Activated CD8-positive, alpha-beta memory T cell treated with anti-CD3 and anti-CD28 coated beads, Interleukin-2, amount 10 ng/mL, durations not matched to agents 7 days and 5 days (primary cell): ENCODE measurements around the gene UBQLN3. TPM values are rescaled to one million over a fixed set of nuclear protein-coding genes. Genes with fewer than 3 reads are reported as not detected.

Experiments used
- ATAC-seq: fragments of 150-1000 bp; cut with Tn5 transposase; one replicate; pipeline ENCODE4 v1.10.0; 2021; ENCODE audit warnings: moderate library complexity
- CTCF ChIA-PET: fragments of 350-600 bp; sonication (Branson Sonifier 250); formaldehyde crosslinking; loops from one replicate; lab custom pipeline; 2021; ENCODE audit warnings: antibody characterized with exemption; lab: Charles Lee
- DNase-seq: peaks from one replicate; pipeline ENCODE4 v3.0.0-alpha.2; 2020
- H3K27ac Mint-ChIP-seq: one replicate; pipeline ENCODE4 v1.8.0; 2021; ENCODE audit warnings: mild to moderate bottlenecking, mixed read lengths
- H3K27me3 Mint-ChIP-seq: one replicate; pipeline ENCODE4 v1.8.0; 2021; ENCODE audit warnings: mixed read lengths
- H3K36me3 Mint-ChIP-seq: one replicate; pipeline ENCODE4 v1.8.0; 2021; ENCODE audit warnings: mild to moderate bottlenecking, mixed read lengths
- H3K4me1 Mint-ChIP-seq: one replicate; pipeline ENCODE4 v1.8.0; 2021; ENCODE audit warnings: mixed read lengths
- H3K4me3 Mint-ChIP-seq: one replicate; pipeline ENCODE4 v1.8.0; 2021; ENCODE audit warnings: mild to moderate bottlenecking, moderate library complexity, mixed read lengths
- H3K9me3 Mint-ChIP-seq: one replicate; pipeline ENCODE4 v1.8.0; 2022; ENCODE audit warnings: low read depth, mixed read lengths
- total RNA-seq, 2 experiments: library from RNA; stranded (reverse); gene quantifications; one replicate each; pipeline ENCODE4 v1.2.3, GENCODE V29; 2021

Gene UBQLN3
- total RNA-seq, 2 experiments from 2014 or later = 0.12 TPM; not detected in 1

DNA sequence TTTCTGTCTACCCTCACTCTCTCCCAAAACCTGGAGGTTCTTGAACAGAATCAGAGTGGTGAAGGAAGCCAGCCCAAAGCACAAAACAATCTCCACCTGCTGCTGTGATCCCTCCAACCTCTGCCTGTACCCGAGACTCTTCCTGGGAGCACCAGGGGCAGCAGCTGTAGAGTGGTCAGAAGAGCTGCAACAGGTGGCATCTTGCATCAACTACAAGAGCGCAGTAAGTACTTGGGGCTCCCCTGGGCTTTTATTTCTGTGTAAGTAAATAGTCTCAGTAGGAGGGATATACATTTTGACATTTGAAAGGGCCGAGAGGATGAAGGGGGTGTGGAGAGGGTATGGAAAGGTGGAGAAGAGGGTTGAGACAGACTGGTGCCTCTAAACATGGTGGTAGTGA is 15.0 kb upstream of the UBQLN3 start:
- CTCF ChIA-PET = no interaction called here

DNA sequence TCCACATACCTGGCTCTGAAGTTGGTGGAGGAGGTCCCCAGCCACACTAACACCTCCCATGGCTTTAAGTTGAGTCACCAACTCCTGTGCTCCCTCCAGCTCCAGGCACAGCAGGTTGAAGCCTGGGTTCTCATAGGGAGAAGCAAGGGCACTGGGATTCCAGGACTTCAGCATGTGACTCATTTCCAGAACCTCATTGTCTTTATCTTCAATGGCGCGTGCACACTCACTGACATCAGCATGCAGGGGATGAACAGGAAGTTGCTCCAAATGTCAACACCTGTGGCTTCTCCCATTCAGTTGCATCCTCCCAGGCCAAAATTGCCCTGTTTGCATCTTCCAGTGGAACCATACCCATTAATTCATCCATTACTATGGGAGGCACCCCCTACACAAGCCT is 12.6 kb upstream of the UBQLN3 start:
- no peaks in the 10 kb centered on the region for H3K9me3 Mint-ChIP-seq
- ATAC-seq = no peak
- H3K27me3 Mint-ChIP-seq = no peaks in the 10 kb centered on the region

More for the DNA sequence above, 15.0 kb upstream of the UBQLN3 start:
- H3K36me3 Mint-ChIP-seq = no peaks in the 10 kb centered on the region
- H3K27me3 Mint-ChIP-seq = no peaks in the 10 kb centered on the region
- H3K4me1 Mint-ChIP-seq = no peaks in the 10 kb centered on the region
- H3K9me3 Mint-ChIP-seq = no peaks in the 10 kb centered on the region
- DNase-seq = no peak
- no peak overlapping the region for H3K27ac Mint-ChIP-seq
- no peak overlapping the region for H3K4me3 Mint-ChIP-seq
- ATAC-seq = no peak

DNA sequence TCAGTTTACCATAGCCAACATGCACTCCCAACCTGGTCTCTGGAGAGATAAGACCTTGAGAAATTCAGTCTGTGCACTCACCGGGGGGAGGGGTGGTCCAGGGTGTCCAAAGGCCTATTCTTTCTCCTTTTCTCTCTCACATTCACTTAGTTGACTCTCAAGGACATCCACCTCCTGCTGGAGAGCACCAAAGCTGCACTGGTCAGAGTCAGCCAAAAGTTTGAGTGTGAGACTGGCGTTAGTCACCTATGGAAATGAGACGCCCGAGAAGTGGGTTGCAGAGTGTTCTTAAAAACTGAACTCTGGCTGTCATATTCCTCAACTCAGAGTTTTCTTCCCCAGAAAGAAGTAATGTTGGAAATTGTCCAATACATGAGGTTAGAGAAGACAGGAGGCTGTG is 11.8 kb upstream of the UBQLN3 start:
- H3K27ac Mint-ChIP-seq = no peak overlapping the region
- no peak for ATAC-seq
- no peaks in the 10 kb centered on the region for H3K9me3 Mint-ChIP-seq
- no peaks in the 10 kb centered on the region for H3K27me3 Mint-ChIP-seq
- no peaks in the 10 kb centered on the region for H3K36me3 Mint-ChIP-seq
- CTCF ChIA-PET = no interaction called here
- H3K4me3 Mint-ChIP-seq = no peak overlapping the region
- DNase-seq = no peak
- H3K4me1 Mint-ChIP-seq = no peaks in the 10 kb centered on the region

More for the DNA sequence above, 12.6 kb upstream of the UBQLN3 start:
- no peak for DNase-seq
- H3K4me1 Mint-ChIP-seq = no peaks in the 10 kb centered on the region
- no peak overlapping the region for H3K4me3 Mint-ChIP-seq
- H3K36me3 Mint-ChIP-seq = no peaks in the 10 kb centered on the region
- CTCF ChIA-PET = no interaction called here
- no peak overlapping the region for H3K27ac Mint-ChIP-seq

DNA sequence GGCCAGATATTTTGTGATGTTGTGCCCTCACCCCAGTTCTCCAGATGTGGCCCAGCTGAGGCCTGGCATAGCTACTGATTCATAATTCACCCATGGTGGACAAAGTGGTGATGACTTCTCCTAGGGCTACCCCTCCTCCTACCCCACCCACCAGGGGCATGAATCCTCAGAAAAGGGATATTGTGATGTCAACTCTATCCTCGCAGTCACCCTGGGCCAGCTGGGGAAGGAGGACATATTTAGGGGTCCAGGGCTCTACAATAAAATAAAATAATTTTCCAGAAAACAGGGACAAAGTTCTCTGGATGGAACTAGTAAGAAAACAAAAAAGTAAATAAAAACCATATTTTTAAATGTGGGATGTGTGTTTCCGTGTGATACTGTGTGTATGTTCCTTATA is 6.8 kb upstream of the UBQLN3 start, which contains the start of gene UBQLNL:
TSS of gene UBQLNL (minus strand) at position 101 of the 400 bp plus-strand sequence. CDS start 258 bp downstream, outside the sequence.
- no peak within 1 kb of the TSS for H3K27ac Mint-ChIP-seq
- H3K9me3 Mint-ChIP-seq = no peaks in the 10 kb centered on the region
- H3K4me1 Mint-ChIP-seq = no peaks in the 10 kb centered on the region
- H3K36me3 Mint-ChIP-seq = no peaks in the 10 kb centered on the region
- H3K4me3 Mint-ChIP-seq = no peak within 1 kb of the TSS
- ATAC-seq = no peak
- no peak for DNase-seq
- CTCF ChIA-PET = no interaction called here
- H3K27me3 Mint-ChIP-seq = peaks cover 6% of the 10 kb centered on the region

DNA sequence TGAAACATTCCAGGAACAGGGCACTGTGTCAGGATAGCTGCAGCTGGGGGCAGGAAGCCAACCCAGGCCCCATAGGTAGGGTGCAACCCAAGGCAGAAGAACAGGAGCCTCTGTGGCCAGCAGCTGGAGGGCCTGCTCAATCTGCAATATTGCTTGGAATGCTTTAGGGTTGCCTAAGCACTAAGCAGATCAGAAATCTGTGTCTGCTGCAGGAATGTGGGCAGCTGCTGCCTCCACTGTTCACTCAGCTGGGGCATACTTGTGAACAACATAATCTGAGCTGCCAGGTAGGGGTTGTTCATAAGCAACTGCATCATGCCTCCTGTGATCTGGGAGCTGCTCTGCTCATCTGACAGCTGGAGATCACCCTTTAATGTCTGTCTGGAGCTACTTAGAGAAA is 5.1 kb upstream of the UBQLN3 start:
- ATAC-seq (no peak), DNase-seq (no peak)
- Mint-ChIP-seq H3K4me1 (no peaks in the 10 kb centered on the region), H3K9me3 (no peaks in the 10 kb centered on the region), H3K27me3 (peaks cover 17% of the 10 kb centered on the region), H3K4me3 (no peak overlapping the region), H3K36me3 (no peaks in the 10 kb centered on the region), H3K27ac (no peak overlapping the region)
- CTCF ChIA-PET = no interaction called here

DNA sequence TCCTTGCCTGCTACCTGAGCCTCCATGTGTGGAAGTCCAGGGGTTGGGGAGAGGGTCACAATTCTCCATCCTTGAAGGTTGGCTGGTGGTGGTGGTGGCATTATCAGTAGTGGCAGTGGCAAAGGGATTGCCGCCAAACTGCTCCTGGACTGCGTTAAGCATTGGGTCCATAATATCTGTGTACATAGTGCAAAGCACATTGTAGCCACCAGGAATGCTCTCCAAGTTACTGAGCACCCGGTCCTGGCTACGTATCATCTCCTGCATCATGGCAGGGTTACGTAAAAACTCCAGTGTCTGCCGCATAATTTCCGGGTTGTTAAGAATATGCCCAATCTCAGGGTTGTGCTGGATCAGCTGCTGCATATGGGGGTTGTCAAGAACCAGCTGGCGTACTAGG is 1.2 kb downstream of the UBQLN3 start:
- ATAC-seq = no peak
- CTCF ChIA-PET = no interaction called here
- no peaks in the 10 kb centered on the region for H3K4me1 Mint-ChIP-seq
- H3K4me3 Mint-ChIP-seq = no peak overlapping the region
- no peaks in the 10 kb centered on the region for H3K36me3 Mint-ChIP-seq
- no peak overlapping the region for H3K27ac Mint-ChIP-seq
- peaks cover 17% of the 10 kb centered on the region for H3K27me3 Mint-ChIP-seq
- no peaks in the 10 kb centered on the region for H3K9me3 Mint-ChIP-seq
- no peak for DNase-seq

DNA sequence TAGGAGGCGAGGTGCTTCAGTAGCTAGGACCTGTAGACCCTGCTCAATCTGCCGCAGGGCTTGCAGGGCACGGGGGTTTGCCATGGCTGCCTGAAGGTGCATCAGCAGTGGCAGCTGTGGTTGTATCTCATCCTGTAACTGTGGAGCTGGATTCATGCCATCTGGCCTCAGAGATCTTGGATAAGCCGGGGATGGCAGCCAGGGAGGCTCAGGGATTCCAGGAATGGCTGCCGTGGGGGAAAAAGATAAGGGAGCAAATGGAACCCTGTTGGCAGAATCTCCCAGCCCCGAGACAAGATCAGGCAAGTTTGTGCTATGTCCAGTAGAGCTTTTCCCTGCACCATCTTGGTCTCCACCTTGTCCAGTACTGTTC is 1.8 kb downstream of the UBQLN3 start:
- Mint-ChIP-seq H3K27ac (no peak overlapping the region), H3K9me3 (no peaks in the 10 kb centered on the region), H3K4me1 (no peaks in the 10 kb centered on the region), H3K27me3 (peaks cover 14% of the 10 kb centered on the region), H3K36me3 (no peaks in the 10 kb centered on the region), H3K4me3 (no peak overlapping the region)
- ATAC-seq (no peak), DNase-seq (no peak)
- CTCF ChIA-PET = no interaction called here

DNA sequence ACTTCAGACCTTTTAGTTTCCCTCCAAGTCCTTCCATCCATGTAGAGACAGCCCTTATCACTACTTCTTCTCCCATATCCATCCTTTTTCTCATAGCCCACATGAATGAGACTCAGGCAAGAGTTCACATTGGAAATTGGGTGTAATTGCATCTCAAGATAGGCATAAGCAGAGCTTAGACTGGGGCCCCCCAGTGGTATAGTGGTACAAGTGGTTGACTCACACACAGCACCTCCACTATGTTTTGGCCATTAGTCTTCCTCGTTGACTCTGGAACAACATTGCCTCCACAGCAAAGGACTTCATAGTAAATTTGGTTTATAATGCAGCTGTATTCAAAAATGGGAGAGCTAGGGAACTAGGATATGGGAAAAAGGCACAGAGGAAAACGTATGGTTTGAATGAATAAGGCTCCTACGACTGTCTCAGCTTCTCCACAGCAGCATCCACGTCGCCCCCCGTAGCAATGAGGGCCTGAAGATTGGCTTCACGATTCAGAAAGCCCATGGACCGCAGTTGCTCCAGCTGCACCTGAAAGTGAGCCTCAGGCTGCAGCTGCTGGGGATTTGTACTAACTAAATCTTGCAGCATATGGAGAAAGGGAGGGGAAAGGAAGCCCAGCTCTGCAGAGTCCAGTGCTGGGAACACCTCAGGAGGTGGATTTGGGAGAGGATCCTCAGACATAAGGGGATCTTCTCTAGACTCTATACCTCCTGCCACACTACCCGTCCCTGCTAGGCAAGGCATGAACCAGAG is 2.4 kb downstream of the UBQLN3 start:
- Mint-ChIP-seq H3K27ac (no peak overlapping the region), H3K36me3 (no peaks in the 10 kb centered on the region), H3K4me1 (no peaks in the 10 kb centered on the region), H3K9me3 (no peaks in the 10 kb centered on the region), H3K4me3 (no peak overlapping the region), H3K27me3 (peaks cover 13% of the 10 kb centered on the region)
- DNase-seq = no peak
- CTCF ChIA-PET = no interaction called here
- no peak for ATAC-seq

DNA sequence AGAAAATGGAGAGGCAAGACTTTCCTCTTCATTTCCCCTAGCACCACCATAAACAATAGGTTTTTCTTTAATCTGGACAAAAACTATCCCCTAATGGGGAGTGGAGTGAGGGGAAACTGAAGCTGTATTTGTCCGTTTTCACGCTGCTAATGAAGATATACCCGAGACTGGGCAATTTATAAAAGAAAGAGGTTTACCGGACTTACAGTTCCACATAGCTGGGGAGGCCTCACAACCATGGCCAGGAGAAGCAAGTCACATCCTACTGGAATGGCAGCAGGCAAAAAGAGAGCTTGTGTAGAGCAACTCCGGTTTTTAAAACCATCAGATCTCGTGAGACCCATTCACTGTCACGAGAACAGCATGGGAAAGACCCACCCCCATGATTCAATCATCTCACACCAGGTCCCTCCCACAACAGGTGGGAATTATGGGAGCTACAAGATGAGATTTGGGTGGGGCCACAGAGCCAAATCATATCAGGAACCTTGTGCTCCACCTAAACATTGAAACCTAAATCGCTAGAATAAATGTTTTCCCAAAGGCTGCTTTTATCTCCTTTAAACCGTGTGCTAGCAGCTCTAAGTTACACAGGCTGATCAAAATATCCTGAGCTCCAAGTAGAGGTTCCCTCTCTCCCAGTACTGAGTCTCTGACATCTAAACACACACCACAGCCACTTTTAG is 4.3 kb downstream of the UBQLN3 start:
- Mint-ChIP-seq H3K9me3 (no peaks in the 10 kb centered on the region), H3K36me3 (no peaks in the 10 kb centered on the region), H3K27ac (no peak overlapping the region), H3K4me3 (no peak overlapping the region), H3K27me3 (peaks cover 5% of the 10 kb centered on the region), H3K4me1 (no peaks in the 10 kb centered on the region)
- ATAC-seq = no peak
- CTCF ChIA-PET = no interaction called here
- no peak for DNase-seq

DNA sequence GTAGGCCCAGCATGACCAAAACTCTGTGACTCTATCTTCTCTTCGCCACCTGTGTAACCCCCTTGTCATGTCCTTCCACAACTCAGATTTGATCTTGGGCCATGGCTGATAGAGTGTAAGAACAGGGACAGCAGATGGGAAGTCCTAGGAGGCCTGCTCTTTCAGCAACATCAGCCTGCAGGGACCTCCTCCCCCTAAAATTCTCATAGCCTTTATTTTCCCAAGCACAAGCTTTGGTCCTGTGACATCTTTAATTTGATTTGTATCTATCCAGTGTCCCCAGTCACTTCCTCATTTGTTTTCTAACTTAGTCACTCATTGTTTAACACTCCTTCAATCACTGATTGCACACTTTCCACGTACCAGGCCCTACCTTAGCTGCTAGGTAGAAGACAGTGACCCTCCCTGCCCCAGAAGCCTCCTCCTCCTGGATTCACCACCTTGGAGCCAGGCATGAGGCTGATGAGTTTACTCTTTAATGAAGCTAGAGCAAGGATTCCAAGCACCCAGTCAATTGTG is 5.3 kb downstream of the UBQLN3 start:
- ATAC-seq = no peak
- peaks cover 3% of the 10 kb centered on the region for H3K27me3 Mint-ChIP-seq
- no peak overlapping the region for H3K27ac Mint-ChIP-seq
- no peaks in the 10 kb centered on the region for H3K9me3 Mint-ChIP-seq
- CTCF ChIA-PET = no interaction called here
- H3K4me3 Mint-ChIP-seq = no peak overlapping the region
- no peak for DNase-seq
- H3K36me3 Mint-ChIP-seq = no peaks in the 10 kb centered on the region
- no peaks in the 10 kb centered on the region for H3K4me1 Mint-ChIP-seq

DNA sequence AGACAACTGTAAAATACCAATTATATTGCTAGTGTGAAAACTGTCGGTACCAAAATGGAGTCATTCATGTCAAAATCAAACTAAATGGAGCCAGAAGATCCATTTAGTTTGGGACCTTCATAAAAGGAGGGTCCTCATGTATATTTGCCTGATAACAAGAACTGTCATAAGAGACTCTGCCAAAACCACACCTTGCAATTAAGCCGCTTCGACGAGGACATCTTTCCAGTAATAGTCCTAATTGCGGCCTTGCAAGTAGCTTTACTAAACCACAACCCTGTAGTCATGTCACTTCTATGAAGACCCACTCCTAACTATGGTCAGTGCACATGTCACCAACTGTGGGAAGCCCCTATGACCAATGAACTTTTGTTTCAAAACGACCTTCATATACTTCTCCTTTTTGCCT is 9.4 kb downstream of the UBQLN3 start:
- peaks cover 7% of the 10 kb centered on the region for H3K27me3 Mint-ChIP-seq
- DNase-seq (no peak), ATAC-seq (no peak)
- H3K36me3 Mint-ChIP-seq = no peaks in the 10 kb centered on the region
- no peak overlapping the region for H3K4me3 Mint-ChIP-seq
- H3K4me1 Mint-ChIP-seq = no peaks in the 10 kb centered on the region
- CTCF ChIA-PET = no interaction called here
- no peaks in the 10 kb centered on the region for H3K9me3 Mint-ChIP-seq
- H3K27ac Mint-ChIP-seq = no peak overlapping the region

DNA sequence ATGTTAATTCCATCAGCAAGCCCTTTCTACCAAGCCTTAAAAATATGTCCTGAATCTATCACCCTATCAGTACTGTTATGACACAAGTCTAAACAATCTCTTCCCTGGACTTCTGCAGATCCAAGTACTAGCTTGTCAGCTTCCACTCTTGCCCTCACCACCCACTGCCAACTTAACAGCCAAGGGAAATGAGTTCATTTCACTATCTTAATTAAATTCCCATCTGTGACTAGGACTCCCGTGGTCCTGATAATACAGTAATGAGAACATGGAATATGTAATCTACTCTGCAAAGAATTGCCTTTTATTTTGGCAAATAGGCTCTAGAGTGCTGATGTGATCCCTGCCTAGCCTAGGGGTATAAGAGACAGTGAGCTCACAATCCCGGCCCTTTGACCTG is 10.1 kb downstream of the UBQLN3 start:
- ATAC-seq (no peak), DNase-seq (no peak)
- Mint-ChIP-seq H3K4me1 (no peaks in the 10 kb centered on the region), H3K36me3 (no peaks in the 10 kb centered on the region), H3K9me3 (no peaks in the 10 kb centered on the region), H3K27me3 (peaks cover 7% of the 10 kb centered on the region), H3K4me3 (no peak overlapping the region), H3K27ac (no peak overlapping the region)
- CTCF ChIA-PET = no interaction called here

DNA sequence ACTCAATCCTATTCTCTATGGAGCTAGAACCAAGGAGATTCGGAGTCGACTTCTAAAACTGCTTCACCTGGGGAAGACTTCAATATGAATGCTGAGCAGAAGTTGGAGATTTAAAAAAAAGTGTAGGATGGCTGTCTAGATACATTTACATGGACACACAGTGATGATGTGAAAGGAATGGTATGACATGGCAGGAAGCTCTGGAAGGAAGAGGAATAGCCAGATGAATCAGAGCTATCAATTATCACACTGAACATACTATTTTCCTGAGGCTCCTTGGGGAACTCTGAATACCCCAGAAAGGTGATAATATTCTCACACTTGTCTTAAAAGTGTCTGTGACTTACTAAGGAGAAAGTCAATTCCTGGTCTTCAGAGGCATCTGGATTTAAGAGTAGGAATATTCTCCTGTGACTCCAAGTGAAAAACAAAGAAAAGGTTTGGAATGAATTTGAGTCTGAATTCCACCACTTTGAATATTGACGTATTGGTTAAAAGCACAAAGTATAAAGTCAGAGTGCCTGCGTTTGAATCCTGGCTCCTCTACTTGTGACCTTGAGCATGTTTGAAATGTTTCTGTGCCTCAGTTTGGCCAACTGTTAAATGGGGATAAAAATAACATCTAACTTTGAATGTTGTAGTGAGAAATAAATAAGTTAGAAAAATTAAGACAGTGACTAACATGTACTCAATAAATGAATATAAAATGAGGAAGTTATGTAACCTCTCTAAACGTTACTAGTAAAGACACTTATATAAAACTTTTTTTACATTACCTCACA is 20.0 kb downstream of the UBQLN3 start:
- peaks cover 11% of the 10 kb centered on the region for H3K27me3 Mint-ChIP-seq
- no peak overlapping the region for H3K27ac Mint-ChIP-seq
- DNase-seq = no peak
- no peaks in the 10 kb centered on the region for H3K4me1 Mint-ChIP-seq
- H3K9me3 Mint-ChIP-seq = no peaks in the 10 kb centered on the region
- CTCF ChIA-PET = no interaction called here
- ATAC-seq = no peak
- no peak overlapping the region for H3K4me3 Mint-ChIP-seq
- H3K36me3 Mint-ChIP-seq = no peaks in the 10 kb centered on the region
